GM12878 (cell line): ENCODE data around the gene ULBP3. TPM values are rescaled to one million over a fixed set of nuclear protein-coding genes. Genes with fewer than 3 reads are reported as not detected.

Experiments used
- ATAC-seq: fragments of 200-7000 bp; cut with Tn5 transposase; 3 replicates; pipeline ENCODE4 v1.9.1; 2020; ENCODE audit warnings: mild to moderate bottlenecking, moderate library complexity
- BruUV-seq: library from RNA; stranded (reverse); fragments of 400-500 nt; replicated peaks from 2 replicates; lab custom pipeline; 2021; lab: Mats Ljungman, UMichigan
- CTCF ChIA-PET: fragments of 300-600 bp; sonication (Branson Sonifier 250); formaldehyde crosslinking; extraction: SDS; loops from one replicate; lab custom pipeline; 2021; ENCODE audit warnings: inconsistent platforms; lab: Yijun Ruan, JAX
- POLR2A ChIA-PET: fragments of 350-600 bp; formaldehyde crosslinking; extraction: SDS; loops from one replicate; lab custom pipeline; 2021; ENCODE audit warnings: inconsistent platforms; lab: Charles Lee
- RAD21 ChIA-PET: fragments of 300-600 bp; sonication (Branson Sonifier 250); formaldehyde crosslinking; loops from one replicate; lab custom pipeline; 2023; ENCODE audit warnings: antibody characterized with exemption; ENCODE audit not compliant: unreplicated experiment; lab: Charles Lee
- SMC1A ChIA-PET: fragments of 300-600 bp; sonication (Branson Sonifier 250); formaldehyde crosslinking; loops from one replicate; lab custom pipeline; 2023; ENCODE audit not compliant: unreplicated experiment, uncharacterized antibody; lab: Charles Lee
- DNase-seq: peaks from one replicate; pipeline ENCODE4 v3.0.0-alpha.2; 2011; ENCODE audit warnings: low read depth, low spot score
- FAIRE-seq: peaks from 3 replicates; lab custom pipeline; 2011; peaks lifted over from hg19 to GRCh38; lab: Jason Lieb, UNC
- H2AFZ ChIP-seq: 2 replicates; pipeline ENCODE4 v1.6.0; 2011; ENCODE audit warnings: low read depth, low read length, control low read depth; ENCODE audit not compliant: control insufficient read depth
- H3K27ac ChIP-seq: 2 replicates; pipeline ENCODE4 v1.5.1; 2011; ENCODE audit warnings: control low read depth; ENCODE audit not compliant: control insufficient read depth, insufficient read depth
- H3K27me3 ChIP-seq, 2 experiments: replicated peaks in 1 of 2; 2 replicates each; pipeline versions ENCODE4 v1.6.0 to v1.6.1; 2011; ENCODE audit warnings: low read length in 1 of 2; ENCODE audit not compliant: control insufficient read depth in 2 of 2, insufficient read depth in 2 of 2
- H3K36me3 ChIP-seq, 2 experiments: 2 replicates each; pipeline ENCODE4 v1.5.1; 2011; ENCODE audit warnings: low read length in 1 of 2; ENCODE audit not compliant: control insufficient read depth in 2 of 2, insufficient read depth in 2 of 2
- H3K4me1 ChIP-seq: 2 replicates; pipeline ENCODE4 v1.6.1; 2011; ENCODE audit warnings: mild to moderate bottlenecking, low read length, moderate library complexity, mixed read lengths; ENCODE audit not compliant: control insufficient read depth, insufficient read depth
- H3K4me2 ChIP-seq: 2 replicates; pipeline ENCODE4 v1.6.0; 2011; ENCODE audit warnings: control low read depth; ENCODE audit not compliant: control insufficient read depth, insufficient read depth
- H3K4me3 ChIP-seq: fragments of 200-600 bp; sonication (generic); 2 replicates; pipeline ENCODE4 v1.5.1; 2016
- H3K79me2 ChIP-seq: 2 replicates; pipeline ENCODE4 v1.6.0; 2011; ENCODE audit warnings: low read length; ENCODE audit not compliant: control insufficient read depth, insufficient read depth
- H3K9ac ChIP-seq: 2 replicates; pipeline ENCODE4 v1.8.0; 2011; ENCODE audit warnings: low read length, control low read depth, mixed read lengths; ENCODE audit not compliant: control insufficient read depth, insufficient read depth
- H3K9me3 ChIP-seq: replicated peaks from 3 replicates; pipeline ENCODE4 v1.5.1; 2011; ENCODE audit warnings: mild to moderate bottlenecking, low read length; ENCODE audit not compliant: control insufficient read depth, insufficient read depth
- H4K20me1 ChIP-seq: 2 replicates; pipeline ENCODE4 v1.6.0; 2011; ENCODE audit not compliant: control insufficient read depth, insufficient read depth
- BCLAF1 ChIP-seq: fragments of 450-650 bp; IDR thresholded peaks from 2 replicates; pipeline ENCODE4 v1.6.1; 2017; ENCODE audit warnings: antibody characterized with exemption, mild to moderate bottlenecking, moderate library complexity
- CHD1 ChIP-seq: IDR thresholded peaks from 2 replicates; pipeline ENCODE4 v1.6.1; 2012; ENCODE audit warnings: low read depth, low read length, improper control_type of control experiment
- CREB1 ChIP-seq: IDR thresholded peaks from 2 replicates; pipeline ENCODE4 v1.6.1; 2012; ENCODE audit warnings: low read depth, mild to moderate bottlenecking, inconsistent platforms
- FOXK2 ChIP-seq: fragments of 450-650 bp; IDR thresholded peaks from 2 replicates; pipeline ENCODE4 v1.6.1; 2017; ENCODE audit warnings: mild to moderate bottlenecking, moderate library complexity
- RAD51 ChIP-seq: fragments of 450-650 bp; IDR thresholded peaks from 2 replicates; pipeline ENCODE4 v1.6.1; 2016; ENCODE audit warnings: moderate library complexity, mild to moderate bottlenecking, inconsistent platforms
- SREBF1 ChIP-seq: IDR thresholded peaks from 2 replicates; pipeline ENCODE4 v1.6.1; 2012; ENCODE audit warnings: mild to moderate bottlenecking, low read length
- WGBS: methylation state at CpG from one replicate; pipeline ENCODE4 v1.1.6; 2016; ENCODE audit warnings: low lambda C conversion rate; ENCODE audit not compliant: insufficient replicate concordance, insufficient coverage; ENCODE audit errors: missing lambda C conversion rate; 5-methylcytosine and 5-hydroxymethylcytosine counted together
- in situ Hi-C: fragments of 300-500 bp; cut with MboI; formaldehyde crosslinking; loops from 9 replicates; pipeline ENCODE4 v1.14.3; 2018; ENCODE audit warnings: mixed read lengths
- intact Hi-C: fragments of 100-400 bp; cut with micrococcal nuclease; formaldehyde crosslinking; loops from one replicate; pipeline ENCODE4 v1.14.2; 2022; ENCODE audit not compliant: unreplicated experiment
- polyA plus RNA-seq, 11 experiments: library from polyadenylated mRNA; depleted of rRNA in 4 of 11; unstranded in 6 of 11; stranded (reverse) in 5 of 11; fragments of >200 nt; fragmentation: Nextera tagmentation in 4 of 11; fragmentation: Illumina TruSeq in 1 of 11; extraction: Ambion mirVana in 4 of 11; extraction: Trizol in 1 of 11; gene quantifications; 1 replicate in 1 of 11; 2 replicates in 10 of 11; pipeline versions ENCODE4 v1.2.1 to v1.2.3, GENCODE V29; 2011 to 2016; ENCODE audit warnings: inconsistent platforms in 2 of 11, missing spikeins in 2 of 11, low read depth in 1 of 11
- total RNA-seq, 4 experiments: library from RNA; depleted of rRNA in 3 of 4; stranded (reverse); fragments of >200 nt in 3 of 4; fragmentation: Illumina TruSeq in 1 of 4; extraction: Trizol in 1 of 4; gene quantifications; 2 replicates each; pipeline versions ENCODE4 v1.2.1 to v1.2.3, GENCODE V29; 2013 to 2021

Gene ULBP3
- total and polyA plus RNA-seq, 10 of the 15 experiments (the other 5 are each of a cell fraction or from before 2014, with no cell fraction given), result 0.08 to 0.16 TPM; not detected in 8

DNA sequence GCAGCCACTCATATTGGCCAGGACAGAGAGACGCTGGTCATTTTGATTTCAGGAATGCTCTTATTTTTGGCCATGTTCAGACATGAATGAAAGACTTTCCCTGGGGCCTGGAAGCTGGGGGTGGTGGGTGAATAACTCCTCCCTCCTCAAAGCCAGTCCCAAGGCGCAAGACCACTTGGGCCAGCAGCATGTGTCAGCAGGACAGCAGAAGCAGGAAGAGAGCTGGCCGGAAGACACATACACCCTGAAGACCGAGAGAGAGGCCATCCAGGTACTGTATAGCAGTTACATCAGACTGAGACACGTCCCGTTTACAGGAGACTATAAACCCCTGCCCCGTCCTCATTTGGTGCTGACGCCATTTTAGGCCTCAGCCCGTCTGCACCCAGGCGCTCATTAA, 29.2 kb upstream of the ULBP3 start:
- ATAC-seq (no peak), DNase-seq (no peak), FAIRE-seq (no peak)
- Histone ChIP-seq H3K4me2 (no peak overlapping the region), H3K9me3 (no peaks in the 10 kb centered on the region), H3K79me2 (no peaks in the 10 kb centered on the region), H3K36me3 (no peaks in the 10 kb centered on the region), H3K4me1 (no peaks in the 10 kb centered on the region), H3K27me3 (peaks cover 0 to 4% of the 10 kb centered on the region in 2 experiments; a peak in 3 of 4 replicates), H3K27ac (no peak overlapping the region), H2AFZ (no peak overlapping the region), H3K4me3 (no peak overlapping the region), H4K20me1 (no peaks in the 10 kb centered on the region), H3K9ac (no peak overlapping the region)
- intact Hi-C loops, result no loop called here
- SMC1A ChIA-PET, result interaction anchor here (0.7 kb wide), 1 partner anchor 47 kb away, joined by 3 read pairs; no protein-coding TSS in a partner anchor
- in situ Hi-C loops, result no loop called here
- CTCF ChIA-PET, result no interaction called here
- POLR2A ChIA-PET, result no interaction called here
- no TSS peak for BruUV-seq
- 46% methylated on average over 10 of the region's 10 CpGs for WGBS
- TF ChIP-seq FOXK2 (no peak), BCLAF1 (no peak), RAD51 (no peak), CHD1 (no peak)
- RAD21 ChIA-PET, result no interaction called here

DNA sequence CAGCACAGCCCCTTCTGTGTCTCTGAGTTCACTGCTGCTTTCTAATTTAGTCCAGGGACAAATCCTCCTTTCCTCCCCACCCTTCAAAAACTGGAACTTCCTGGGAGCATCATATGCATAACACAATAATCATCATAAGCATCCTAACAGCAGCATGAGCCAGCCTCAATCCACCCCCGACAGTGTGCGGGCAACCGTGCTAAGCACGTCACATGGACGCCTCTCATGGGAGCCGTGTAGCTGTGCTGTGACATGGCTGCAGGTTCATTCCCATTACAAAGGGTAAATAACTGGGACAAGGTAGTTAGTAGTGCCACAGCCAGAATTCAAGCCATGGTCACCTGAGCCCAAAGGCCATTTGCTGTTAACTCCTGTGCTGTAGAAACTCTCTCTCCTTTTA, 24.5 kb upstream of the ULBP3 start:
- no peak overlapping the region for H3K4me2 ChIP-seq
- ChIA-PET RAD21 (no interaction called here), SMC1A (no interaction called here), CTCF (no interaction called here), POLR2A (no interaction called here)
- in situ Hi-C loops, result no loop called here
- no peaks in the 10 kb centered on the region for H4K20me1 ChIP-seq
- no peak overlapping the region for H3K9ac ChIP-seq
- intact Hi-C loops, result no loop called here
- BruUV-seq, result no TSS peak
- H3K9me3 ChIP-seq, result no peaks in the 10 kb centered on the region
- H3K4me1 ChIP-seq, result no peaks in the 10 kb centered on the region
- TF ChIP-seq CREB1 (no peak), SREBF1 (no peak)
- DNase-seq (no peak), FAIRE-seq (no peak), ATAC-seq (no peak)
- H3K79me2 ChIP-seq, result no peaks in the 10 kb centered on the region
- WGBS, result 57% methylated on average over 6 of the region's 6 CpGs
- H3K4me3 ChIP-seq, result no peak overlapping the region
- H3K27ac ChIP-seq, result no peak overlapping the region
- H3K36me3 ChIP-seq, result no peaks in the 10 kb centered on the region
- H2AFZ ChIP-seq, result no peak overlapping the region
- H3K27me3 ChIP-seq, result peaks cover 0 to 2% of the 10 kb centered on the region in 2 experiments; a peak in 2 of 4 replicates
